ENCODE results near the gene TMEM117. TPM values are rescaled to one million over a fixed set of nuclear protein-coding genes. Genes with fewer than 3 reads are reported as not detected.

Gene TMEM117
- total RNA-seq, 4 donors from 2014 or later, result 15.8 to 42.2 (median 24.0) TPM

- 69 to 70% methylated on average over 4 of the region's 4 CpGs for WGBS, 2 donors
- no peak for TF ChIP-seq CTCF (IDR thresholded peaks at IDR 0.05)
- no peak for TF ChIP-seq POLR2A (IDR thresholded peaks at IDR 0.05)
- H3K4me3 ChIP-seq, result no peak overlapping the region
- no peak for DNase-seq
- intact Hi-C loops (cut with DNase I), result no loop called here
- no peaks in the 10 kb centered on the region for H3K4me1 ChIP-seq
- no peaks in the 10 kb centered on the region for H3K9me3 ChIP-seq
- no peaks in the 10 kb centered on the region for H3K27me3 ChIP-seq
- H3K36me3 ChIP-seq, result peaks cover 0 to 10% (median 0%) of the 10 kb centered on the region in 3 donors
- no peak overlapping the region for H3K27ac ChIP-seq
Measured at GRCh38 chr12:44385964-44386363, 550.1 kb downstream of the TMEM117 start.

GRCh38 chr12:44387581-44387980, 551.7 kb downstream of the TMEM117 start:
- Histone ChIP-seq H3K4me1 (no peaks in the 10 kb centered on the region), H3K4me3 (no peak overlapping the region), H3K27ac (no peak overlapping the region), H3K9me3 (no peaks in the 10 kb centered on the region), H3K36me3 (peaks cover 0 to 10% (median 0%) of the 10 kb centered on the region in 3 donors), H3K27me3 (no peaks in the 10 kb centered on the region)
- intact Hi-C loops (cut with DNase I), result no loop called here
- TF ChIP-seq POLR2A (IDR thresholded peaks at IDR 0.05) (no peak), CTCF (IDR thresholded peaks at IDR 0.05) (no peak)
- no peak for DNase-seq

GRCh38 chr12:44389038-44389437, 553.2 kb downstream of the TMEM117 start:
- TF ChIP-seq CTCF (IDR thresholded peaks at IDR 0.05), result no peak
- no peak for TF ChIP-seq POLR2A (IDR thresholded peaks at IDR 0.05)
- peaks cover 0 to 10% (median 0%) of the 10 kb centered on the region in 3 donors for H3K36me3 ChIP-seq
- no peak overlapping the region for H3K4me3 ChIP-seq
- no peaks in the 10 kb centered on the region for H3K9me3 ChIP-seq
- H3K27me3 ChIP-seq, result no peaks in the 10 kb centered on the region
- intact Hi-C loops (cut with DNase I), result no loop called here
- 87 to 97% methylated on average over 2 of the region's 2 CpGs for WGBS, 2 donors
- no peaks in the 10 kb centered on the region for H3K4me1 ChIP-seq
- H3K27ac ChIP-seq, result no peak overlapping the region
- DNase-seq, result no peak

GRCh38 chr12:44389896-44390295, 554.0 kb downstream of the TMEM117 start:
- DNase-seq, result no peak
- WGBS, 2 donors, result 58 to 60% methylated on average over 1 of the region's 1 CpG
- Histone ChIP-seq H3K9me3 (no peaks in the 10 kb centered on the region), H3K27me3 (no peaks in the 10 kb centered on the region), H3K36me3 (peaks cover 0 to 10% (median 0%) of the 10 kb centered on the region in 3 donors), H3K4me1 (no peaks in the 10 kb centered on the region), H3K4me3 (no peak overlapping the region), H3K27ac (no peak overlapping the region)
- intact Hi-C loops (cut with DNase I), result no loop called here
- TF ChIP-seq CTCF (IDR thresholded peaks at IDR 0.05) (no peak), POLR2A (IDR thresholded peaks at IDR 0.05) (no peak)

GRCh38 chr12:44397631-44398030, 561.8 kb downstream of the TMEM117 start:
- Histone ChIP-seq H3K27me3 (no peaks in the 10 kb centered on the region), H3K4me1 (no peaks in the 10 kb centered on the region), H3K9me3 (no peaks in the 10 kb centered on the region), H3K27ac (no peak overlapping the region), H3K4me3 (no peak overlapping the region), H3K36me3 (no peaks in the 10 kb centered on the region)
- TF ChIP-seq POLR2A (IDR thresholded peaks at IDR 0.05) (no peak), CTCF (IDR thresholded peaks at IDR 0.05) (no peak)
- 54 to 77% methylated on average over 3 of the region's 3 CpGs for WGBS, 2 donors
- intact Hi-C loops (cut with DNase I), result no loop called here
- no peak for DNase-seq

All from esophagus squamous epithelium (tissue), 5 donors.